Epidermal melanocyte (primary cell): ENCODE measurements around the gene IL4.
"Not testable (repeated sequence)": the region's sequence is repeated elsewhere in the genome, so short reads cannot be mapped to it uniquely, and the experiment has no call there.

Experiments used
- DNase-seq: peaks from one replicate; pipeline ENCODE4 v3.0.0; 2011; ENCODE audit warnings: low spot score; ENCODE audit not compliant: insufficient read length

The IL4 gene

DNA sequence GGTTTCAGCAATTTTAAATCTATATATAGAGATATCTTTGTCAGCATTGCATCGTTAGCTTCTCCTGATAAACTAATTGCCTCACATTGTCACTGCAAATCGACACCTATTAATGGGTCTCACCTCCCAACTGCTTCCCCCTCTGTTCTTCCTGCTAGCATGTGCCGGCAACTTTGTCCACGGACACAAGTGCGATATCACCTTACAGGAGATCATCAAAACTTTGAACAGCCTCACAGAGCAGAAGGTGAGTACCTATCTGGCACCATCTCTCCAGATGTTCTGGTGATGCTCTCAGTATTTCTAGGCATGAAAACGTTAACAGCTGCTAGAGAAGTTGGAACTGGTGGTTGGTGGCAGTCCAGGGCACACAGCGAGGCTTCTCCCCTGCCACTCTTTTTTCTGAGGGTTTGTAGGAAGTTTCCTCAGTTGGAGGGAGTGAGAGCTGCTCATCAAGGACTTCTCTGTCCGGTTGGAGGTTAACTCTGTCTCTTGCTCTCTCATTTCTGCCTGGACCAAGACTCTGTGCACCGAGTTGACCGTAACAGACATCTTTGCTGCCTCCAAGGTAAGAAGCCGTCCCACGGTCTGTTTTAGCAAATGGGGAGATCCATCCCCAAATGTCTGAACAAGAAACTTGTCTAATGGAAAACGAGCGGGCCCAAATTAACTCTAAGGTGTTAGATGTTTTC is at the start of gene IL4:
IL4 (plus strand) TSS at position 51 of the 692 bp plus-strand sequence; CDS start at position 113, 62 bp downstream.
- no peak for DNase-seq

DNA sequence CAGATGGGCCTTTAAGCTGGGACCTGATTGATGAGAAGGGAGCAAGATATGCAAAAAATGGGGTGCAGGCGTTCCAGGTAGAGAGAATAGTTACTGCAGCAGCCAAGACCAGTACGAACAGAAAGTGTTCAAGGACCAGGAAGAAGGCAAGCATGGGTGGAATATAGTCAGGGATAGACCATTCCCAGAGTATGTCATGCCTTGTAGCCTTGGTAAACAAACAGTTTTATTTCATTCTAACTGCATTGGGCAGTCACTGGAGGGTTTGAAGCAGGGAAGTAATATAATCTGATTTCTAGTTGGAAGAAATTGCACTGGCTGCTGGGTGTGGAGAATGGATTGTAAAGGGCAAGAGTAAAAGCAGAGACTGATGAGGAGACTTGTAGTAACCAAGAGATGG is 46.3 kb upstream of the IL4 start:
- DNase-seq = no peak

DNA sequence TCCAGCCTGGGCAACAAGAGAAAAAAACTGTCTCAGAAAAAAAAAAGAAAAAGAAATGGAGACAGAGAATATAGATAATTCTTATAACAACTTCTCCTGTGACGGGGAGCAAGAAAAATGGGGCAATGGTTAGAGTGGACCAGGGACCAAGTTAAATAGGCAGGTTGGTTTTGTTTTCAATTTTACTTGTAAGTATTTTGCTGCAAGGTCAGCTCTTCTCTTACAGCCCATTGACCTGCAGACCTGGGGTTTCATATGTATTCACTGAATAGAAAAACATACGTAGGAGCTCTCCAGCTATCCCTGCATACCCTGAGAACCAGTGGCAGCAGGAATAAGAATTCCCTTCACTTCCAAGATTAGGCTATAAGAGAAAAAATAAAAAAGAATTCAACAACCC is 45.0 kb upstream of the IL4 start:
- DNase-seq = no peak

DNA sequence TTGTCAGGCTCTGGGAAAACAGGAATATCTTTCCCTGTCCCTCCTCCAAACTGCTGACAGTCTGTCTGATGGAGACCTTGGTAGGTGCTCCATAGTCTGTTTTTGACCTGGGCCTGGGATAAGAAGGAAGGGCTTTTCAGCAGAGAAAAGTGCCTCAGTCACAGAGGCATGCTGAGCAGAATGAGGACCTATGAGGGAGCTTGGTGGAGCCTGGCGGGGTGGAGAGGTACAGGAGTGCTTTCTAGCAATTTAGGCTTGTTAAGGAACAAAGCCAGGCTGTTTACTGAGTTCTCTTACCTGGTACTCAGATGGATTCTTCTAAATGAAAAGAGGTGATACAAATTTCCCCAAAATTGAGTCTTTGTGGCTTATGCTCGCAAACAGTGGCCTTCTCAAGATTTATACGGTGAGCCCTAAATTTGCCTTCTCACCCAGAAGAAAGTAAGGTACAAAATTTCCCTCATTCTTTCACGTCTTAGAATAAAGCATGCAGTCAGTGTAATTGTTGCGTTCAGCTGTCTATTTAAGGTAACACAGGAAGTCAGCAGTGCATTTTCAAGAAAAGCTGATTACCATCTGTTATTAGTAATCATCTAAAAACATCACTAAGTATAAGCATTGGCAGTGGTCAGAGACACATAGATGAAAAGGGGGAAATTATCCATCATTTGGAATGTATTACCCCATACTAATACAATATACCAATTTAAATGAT is 44.4 kb upstream of the IL4 start:
- no peak for DNase-seq

GRCh38 chr5:132633587-132633986 is 40.2 kb upstream of the IL4 start:
- DNase-seq = not testable (repeated sequence)

DNA sequence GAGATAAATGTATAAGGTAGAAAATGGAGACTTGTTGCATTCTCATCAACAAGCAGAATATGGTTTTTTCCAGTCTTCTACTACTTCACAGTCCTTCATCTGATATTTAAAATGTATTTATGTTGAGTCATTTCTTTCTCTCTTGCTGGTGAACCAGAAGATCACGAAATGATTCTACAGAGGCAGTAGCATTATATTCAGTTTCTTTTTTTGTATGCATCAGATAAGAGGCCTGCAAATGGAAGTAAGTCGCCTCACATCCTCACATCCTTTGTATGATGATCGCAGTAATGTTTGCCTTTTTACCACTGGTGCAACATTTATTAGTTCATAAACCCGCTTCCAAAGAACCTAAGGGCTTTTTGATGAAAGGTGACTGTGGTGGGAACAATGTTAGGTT is 37.9 kb upstream of the IL4 start:
- DNase-seq = no peak

DNA sequence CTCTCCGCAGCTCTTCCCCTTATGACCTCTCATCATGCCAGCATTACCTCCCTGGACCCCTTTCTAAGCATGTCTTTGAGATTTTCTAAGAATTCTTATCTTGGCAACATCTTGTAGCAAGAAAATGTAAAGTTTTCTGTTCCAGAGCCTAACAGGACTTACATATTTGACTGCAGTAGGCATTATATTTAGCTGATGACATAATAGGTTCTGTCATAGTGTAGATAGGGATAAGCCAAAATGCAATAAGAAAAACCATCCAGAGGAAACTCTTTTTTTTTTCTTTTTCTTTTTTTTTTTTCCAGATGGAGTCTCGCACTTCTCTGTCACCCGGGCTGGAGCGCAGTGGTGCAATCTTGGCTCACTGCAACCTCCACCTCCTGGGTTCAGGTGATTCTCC is 36.5 kb upstream of the IL4 start:
- DNase-seq = no peak

- no peak for DNase-seq
Measured at GRCh38 chr5:132639706-132640130, 34.1 kb upstream of the IL4 start.

DNA sequence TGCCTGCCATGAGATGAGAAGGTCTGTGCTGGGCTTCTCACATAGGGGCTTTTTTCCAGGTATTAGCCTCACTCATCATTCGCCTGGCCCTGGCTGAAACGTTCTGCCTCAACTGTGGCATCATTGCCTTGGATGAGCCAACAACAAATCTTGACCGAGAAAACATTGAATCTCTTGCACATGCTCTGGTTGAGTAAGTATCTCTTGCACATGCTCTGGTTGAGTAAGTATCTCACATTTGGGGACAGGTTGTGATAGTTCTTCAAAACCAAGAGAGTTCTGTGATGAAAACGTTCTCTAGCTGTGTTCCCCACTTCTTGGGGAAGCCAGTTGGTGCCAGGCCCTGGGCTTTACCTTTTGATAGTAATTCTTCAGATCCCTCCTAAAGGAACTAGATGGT is 33.2 kb upstream of the IL4 start:
- DNase-seq = no peak

DNA sequence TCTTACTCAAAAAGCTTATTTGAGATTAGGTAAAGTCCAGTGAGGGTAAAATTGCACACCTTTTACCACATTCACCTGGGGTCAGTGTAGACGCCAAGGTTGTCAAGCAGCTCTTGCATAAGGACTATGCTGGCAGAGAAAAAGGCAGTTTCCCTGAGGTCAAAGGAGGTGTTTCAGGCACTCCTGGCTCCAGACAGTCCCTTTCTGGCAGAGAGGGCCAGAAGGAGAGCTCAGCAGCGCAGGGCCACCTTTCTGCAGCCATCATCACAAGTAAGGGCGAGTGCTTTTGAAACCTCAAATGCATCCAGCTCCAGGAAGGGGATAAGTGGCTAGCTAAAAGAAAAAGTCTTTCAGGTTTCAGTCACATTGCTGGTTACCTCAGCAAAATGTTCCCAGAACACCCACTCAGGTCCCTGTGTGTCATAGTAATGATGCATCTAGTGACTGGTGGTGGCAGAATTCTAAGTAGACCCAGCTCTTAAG is 32.5 kb upstream of the IL4 start:
- DNase-seq = no peak

- DNase-seq = no peak
Measured at GRCh38 chr5:132641841-132642240, 31.9 kb upstream of the IL4 start.

- no peak for DNase-seq
Measured at GRCh38 chr5:132644177-132644576, 29.6 kb upstream of the IL4 start.

- DNase-seq = no peak
Measured at GRCh38 chr5:132646583-132647266, 27.1 kb upstream of the IL4 start.

- DNase-seq = no peak
Measured at GRCh38 chr5:132647473-132647872, 26.3 kb upstream of the IL4 start.

DNA sequence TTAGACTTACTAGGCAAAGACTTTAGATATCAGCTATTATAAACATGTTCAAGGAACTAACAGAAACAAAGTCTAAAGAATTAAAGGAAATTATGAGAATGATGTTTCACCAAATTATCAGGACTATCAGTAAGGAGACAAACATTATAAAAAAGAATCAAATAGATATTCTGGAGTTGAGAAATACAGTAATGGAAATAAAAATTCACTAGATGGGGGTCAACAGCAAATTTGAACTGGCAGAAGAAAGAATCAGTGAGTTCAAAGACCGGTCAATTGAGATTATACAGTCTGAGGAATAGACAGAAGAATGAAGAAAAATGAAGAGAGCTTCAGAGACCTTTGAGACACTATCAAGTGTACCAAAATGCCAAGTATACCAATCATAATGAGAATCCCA is 25.4 kb upstream of the IL4 start:
- no peak for DNase-seq

- DNase-seq = no peak
Measured at GRCh38 chr5:132651838-132652469, 21.8 kb upstream of the IL4 start.

- no peak for DNase-seq
Measured at GRCh38 chr5:132653716-132654115, 20.1 kb upstream of the IL4 start.

DNA sequence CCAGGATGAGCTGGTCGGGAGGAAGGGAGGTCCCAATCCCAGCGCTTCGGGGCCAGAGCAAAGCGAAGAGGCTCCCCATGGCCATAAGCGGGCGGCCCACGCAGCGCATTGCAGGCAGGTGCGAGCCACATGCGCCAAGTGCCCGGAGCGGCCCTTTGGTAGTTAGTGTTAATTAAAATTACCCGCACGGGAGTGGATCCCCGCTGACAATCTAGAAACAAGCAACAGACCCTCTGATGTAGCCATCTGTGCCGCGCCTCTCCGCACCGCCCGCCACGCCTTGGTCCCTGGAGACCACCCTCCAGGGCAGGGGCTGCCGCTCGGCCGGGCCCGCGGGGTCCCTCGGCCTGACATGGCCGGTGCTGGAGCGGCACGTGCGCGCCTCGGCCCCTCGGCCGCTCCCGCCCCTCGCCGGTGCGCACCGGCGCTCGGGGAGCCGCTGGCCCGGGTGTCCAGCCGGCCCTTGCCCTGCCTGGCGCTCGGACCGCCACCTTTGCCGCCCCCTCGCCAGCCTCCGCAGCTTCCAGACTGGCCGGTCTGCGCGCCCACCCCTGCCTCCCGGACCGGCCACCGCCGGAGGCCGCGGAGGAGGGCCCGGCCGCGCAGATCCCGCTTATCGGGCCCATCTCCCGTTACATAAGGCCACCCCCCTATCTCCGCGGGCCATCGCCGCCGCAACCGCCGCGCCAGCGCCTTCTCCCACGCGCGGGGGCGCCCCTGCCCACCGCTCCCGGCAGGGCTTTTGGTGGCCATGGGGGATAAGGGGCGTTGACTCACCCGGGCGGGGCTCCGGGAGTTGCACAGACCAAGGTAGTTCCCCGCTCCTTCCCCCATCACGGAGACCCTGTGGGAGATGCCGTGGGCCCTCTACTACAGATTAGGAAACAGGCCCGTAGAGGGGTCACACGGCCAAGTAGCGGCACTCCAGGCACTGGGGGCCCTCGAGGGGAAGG is 17.7 kb upstream of the IL4 start:
- DNase-seq = no peak

GRCh38 chr5:132656774-132657355 is 16.9 kb upstream of the IL4 start:
- DNase-seq = no peak

GRCh38 chr5:132657676-132658380 is 16.0 kb upstream of the IL4 start, which contains the start of gene IL13:
Gene IL13 (plus strand): TSS chr5:132658173. CDS start chr5:132658187, 14 bp downstream.
- DNase-seq = no peak
